Measurements from ENCODE around the gene MAP3K20.
"Not testable (repeated sequence)": the region's sequence is repeated elsewhere in the genome, so short reads cannot be mapped to it uniquely, and the experiment has no call there.

MAP3K20 gene

GRCh38 chr2:173075781-173076580 lies at the start of gene MAP3K20:
Gene MAP3K20 (plus strand): TSS chr2:173075846. CDS start chr2:173091032, 15,186 bp downstream.
- DNase-seq (ENCODE audit: low read depth in 2 of 2) = peak; percentile 6 to 9

- no peak for DNase-seq (ENCODE audit: low read depth in 2 of 2)
Measured at GRCh38 chr2:173026479-173026878, 49.2 kb upstream of the MAP3K20 start.

GRCh38 chr2:173027181-173028128 lies 48.2 kb upstream of the MAP3K20 start:
- DNase-seq (ENCODE audit: low read depth in 2 of 2) = peak; percentile 48 to 58

DNA sequence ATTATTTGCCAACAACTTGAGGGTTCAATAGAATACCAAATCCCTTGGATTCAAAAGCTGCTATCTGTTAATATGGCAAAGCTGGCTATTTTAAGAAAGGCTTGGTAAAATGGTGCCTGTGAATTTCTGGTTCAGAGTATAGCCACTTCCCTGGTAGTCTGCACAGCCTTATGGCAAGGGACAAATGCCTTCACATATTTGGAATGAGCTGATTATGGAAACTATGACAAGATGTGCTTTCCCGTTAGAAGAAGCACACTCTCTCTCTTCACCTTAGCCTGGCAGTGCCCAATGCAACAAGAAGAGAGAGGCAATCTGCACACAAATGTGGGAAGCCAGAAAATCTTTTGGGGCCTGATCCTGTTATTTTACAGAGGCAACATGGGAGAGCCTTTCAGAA lies 47.5 kb upstream of the MAP3K20 start:
- DNase-seq (ENCODE audit: low read depth in 2 of 2) = no peak

GRCh38 chr2:173028671-173029070 lies 47.0 kb upstream of the MAP3K20 start:
- no peak for DNase-seq (ENCODE audit: low read depth in 2 of 2)

- no peak for DNase-seq (ENCODE audit: low read depth in 2 of 2)
Measured at GRCh38 chr2:173030561-173031490, 44.8 kb upstream of the MAP3K20 start.

GRCh38 chr2:173032032-173032431 lies 43.6 kb upstream of the MAP3K20 start:
- no peak for DNase-seq (ENCODE audit: low read depth in 2 of 2)

- no peak for DNase-seq (ENCODE audit: low read depth in 2 of 2)
Measured at GRCh38 chr2:173033084-173033483, 42.6 kb upstream of the MAP3K20 start.

GRCh38 chr2:173034143-173034542 lies 41.5 kb upstream of the MAP3K20 start:
- no peak for DNase-seq (ENCODE audit: low read depth in 2 of 2)

GRCh38 chr2:173037245-173038120 lies 38.2 kb upstream of the MAP3K20 start:
- no peak for DNase-seq (ENCODE audit: low read depth in 2 of 2)

DNA sequence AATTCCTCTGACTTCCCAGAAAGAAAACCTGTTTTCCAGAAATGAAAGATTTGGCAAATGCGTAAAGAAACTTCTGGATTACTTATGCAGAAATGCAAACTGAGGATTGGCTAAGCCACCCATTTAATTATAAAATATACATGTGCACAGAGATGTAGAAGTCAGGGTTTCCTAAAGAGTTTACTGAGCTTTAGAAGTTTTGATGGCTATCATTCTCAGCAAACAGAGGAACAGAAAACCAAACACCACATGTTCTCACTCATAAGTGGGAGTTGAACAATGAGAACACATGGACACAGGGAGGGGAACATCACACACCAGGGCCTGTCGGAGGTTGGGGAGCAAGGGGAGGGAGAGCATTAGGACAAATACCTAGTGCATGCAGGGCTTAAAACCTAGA lies 37.4 kb upstream of the MAP3K20 start:
- DNase-seq (ENCODE audit: low read depth in 2 of 2) = not testable (repeated sequence)

DNA sequence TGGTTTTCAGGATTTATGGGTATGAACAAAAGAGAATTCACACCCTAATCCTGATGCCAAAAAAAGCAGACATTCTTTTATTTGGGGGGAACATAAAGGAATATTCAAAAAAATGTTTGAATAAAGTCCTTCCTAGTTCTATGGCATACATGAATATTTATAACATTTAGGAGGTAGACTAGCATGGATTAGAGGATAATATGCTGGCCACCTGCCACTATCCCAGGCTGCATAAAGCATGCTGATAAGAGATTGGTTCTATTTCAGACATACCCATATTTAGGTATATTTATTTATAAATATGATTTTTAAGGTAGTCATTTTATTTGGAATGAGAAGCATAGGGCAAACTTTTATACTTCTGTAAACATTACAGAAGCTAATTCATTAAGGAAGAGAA lies 34.9 kb upstream of the MAP3K20 start:
- DNase-seq (ENCODE audit: low read depth in 2 of 2) = no peak

- DNase-seq (ENCODE audit: low read depth in 2 of 2) = no peak
Measured at GRCh38 chr2:173043476-173043875, 32.2 kb upstream of the MAP3K20 start.

- DNase-seq (ENCODE audit: low read depth in 2 of 2) = no peak
Measured at GRCh38 chr2:173043897-173044519, 31.6 kb upstream of the MAP3K20 start.

DNA sequence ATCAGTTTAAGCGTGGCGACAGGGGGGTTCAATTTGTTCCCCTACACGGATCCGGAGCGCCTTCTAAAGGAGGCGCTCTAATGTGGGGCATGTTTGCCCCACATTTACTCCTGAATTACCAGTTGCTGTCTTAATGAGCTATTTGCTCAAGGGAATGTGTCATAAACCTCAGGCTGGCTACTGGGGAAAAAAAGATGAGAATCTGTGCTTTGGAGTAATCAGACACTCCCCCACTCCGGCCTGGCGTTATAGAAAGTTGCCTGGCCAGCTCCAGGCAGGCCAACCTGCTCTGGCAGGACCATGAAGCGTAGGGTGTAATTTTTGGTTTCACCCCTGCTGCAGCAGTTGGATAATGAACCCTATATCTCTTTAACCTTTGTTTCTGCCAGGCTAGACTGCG lies 31.0 kb upstream of the MAP3K20 start:
- DNase-seq (ENCODE audit: low read depth in 2 of 2) = no peak

- no peak for DNase-seq (ENCODE audit: low read depth in 2 of 2)
Measured at GRCh38 chr2:173045181-173045580, 30.5 kb upstream of the MAP3K20 start.

GRCh38 chr2:173048522-173048896 lies 27.1 kb upstream of the MAP3K20 start:
- DNase-seq (ENCODE audit: low read depth in 2 of 2) = no peak

DNA sequence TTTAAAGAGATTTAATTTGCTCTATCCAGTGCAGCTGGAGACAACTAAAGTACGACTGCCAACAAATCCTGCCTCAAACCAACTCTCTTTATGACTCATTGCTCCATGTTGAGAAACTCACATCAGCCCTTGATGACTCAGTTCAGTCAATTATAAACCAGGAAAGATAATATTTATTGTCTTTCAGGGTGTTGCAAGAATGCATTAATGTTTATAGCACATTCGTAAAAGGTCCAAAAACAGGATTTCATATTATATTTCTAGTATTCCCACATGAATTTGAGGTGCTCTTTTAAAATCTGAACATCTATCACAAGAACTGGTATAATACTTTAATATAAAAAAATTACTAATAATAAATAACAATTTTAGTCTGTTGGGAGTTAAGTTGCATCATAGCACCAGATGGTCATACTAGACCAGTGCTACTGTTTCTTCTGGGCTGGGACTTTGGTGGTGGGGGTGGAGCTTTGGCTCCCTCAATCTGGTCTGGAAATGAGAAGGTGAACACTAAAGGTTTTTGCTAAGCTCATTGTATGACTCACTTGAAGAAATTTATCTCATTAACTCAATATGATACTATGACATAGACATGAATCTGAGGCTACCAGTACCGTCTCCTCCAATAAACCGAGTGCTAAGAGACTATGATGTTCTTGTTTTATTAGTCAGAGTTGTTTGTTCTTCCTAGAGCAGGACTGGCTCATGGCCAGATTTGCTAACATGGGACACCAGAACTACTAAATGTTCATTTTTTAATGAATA lies 26.6 kb upstream of the MAP3K20 start:
- no peak for DNase-seq (ENCODE audit: low read depth in 2 of 2)

GRCh38 chr2:173049831-173050230 lies 25.8 kb upstream of the MAP3K20 start:
- DNase-seq (ENCODE audit: low read depth in 2 of 2) = no peak

Measured in activated CD8-positive, alpha-beta memory T cell treated with anti-CD3 and anti-CD28 coated beads for 4 hours (primary cell).